GM12878 (cell line): ENCODE results near the gene CHERP. TPM values are rescaled to one million over a fixed set of nuclear protein-coding genes. Genes with fewer than 3 reads are reported as not detected.

Source experiments
- ATAC-seq: fragments of 200-7000 bp; cut with Tn5 transposase; 3 replicates; pipeline ENCODE4 v1.9.1; 2020; ENCODE audit warnings: mild to moderate bottlenecking, moderate library complexity
- BruUV-seq: library from RNA; stranded (reverse); fragments of 400-500 nt; replicated peaks from 2 replicates; lab custom pipeline; 2021; lab: Mats Ljungman, UMichigan
- CTCF ChIA-PET: fragments of 300-600 bp; sonication (Branson Sonifier 250); formaldehyde crosslinking; extraction: SDS; loops from one replicate; lab custom pipeline; 2021; ENCODE audit warnings: inconsistent platforms; lab: Yijun Ruan, JAX
- POLR2A ChIA-PET: fragments of 350-600 bp; formaldehyde crosslinking; extraction: SDS; loops from one replicate; lab custom pipeline; 2021; ENCODE audit warnings: inconsistent platforms; lab: Charles Lee
- RAD21 ChIA-PET: fragments of 300-600 bp; sonication (Branson Sonifier 250); formaldehyde crosslinking; loops from one replicate; lab custom pipeline; 2023; ENCODE audit warnings: antibody characterized with exemption; ENCODE audit not compliant: unreplicated experiment; lab: Charles Lee
- SMC1A ChIA-PET: fragments of 300-600 bp; sonication (Branson Sonifier 250); formaldehyde crosslinking; loops from one replicate; lab custom pipeline; 2023; ENCODE audit not compliant: unreplicated experiment, uncharacterized antibody; lab: Charles Lee
- DNase-seq: peaks from one replicate; pipeline ENCODE4 v3.0.0-alpha.2; 2011; ENCODE audit warnings: low read depth, low spot score
- FAIRE-seq: peaks from 3 replicates; lab custom pipeline; 2011; peaks lifted over from hg19 to GRCh38; lab: Jason Lieb, UNC
- H2AFZ ChIP-seq: 2 replicates; pipeline ENCODE4 v1.6.0; 2011; ENCODE audit warnings: low read depth, low read length, control low read depth; ENCODE audit not compliant: control insufficient read depth
- H3K27ac ChIP-seq: 2 replicates; pipeline ENCODE4 v1.5.1; 2011; ENCODE audit warnings: control low read depth; ENCODE audit not compliant: control insufficient read depth, insufficient read depth
- H3K27me3 ChIP-seq, 2 experiments: replicated peaks in 1 of 2; 2 replicates each; pipeline versions ENCODE4 v1.6.0 to v1.6.1; 2011; ENCODE audit warnings: low read length in 1 of 2; ENCODE audit not compliant: control insufficient read depth in 2 of 2, insufficient read depth in 2 of 2
- H3K36me3 ChIP-seq, 2 experiments: 2 replicates each; pipeline ENCODE4 v1.5.1; 2011; ENCODE audit warnings: low read length in 1 of 2; ENCODE audit not compliant: control insufficient read depth in 2 of 2, insufficient read depth in 2 of 2
- H3K4me1 ChIP-seq: 2 replicates; pipeline ENCODE4 v1.6.1; 2011; ENCODE audit warnings: mild to moderate bottlenecking, low read length, moderate library complexity, mixed read lengths; ENCODE audit not compliant: control insufficient read depth, insufficient read depth
- H3K4me2 ChIP-seq: 2 replicates; pipeline ENCODE4 v1.6.0; 2011; ENCODE audit warnings: control low read depth; ENCODE audit not compliant: control insufficient read depth, insufficient read depth
- H3K4me3 ChIP-seq: fragments of 200-600 bp; sonication (generic); 2 replicates; pipeline ENCODE4 v1.5.1; 2016
- H3K79me2 ChIP-seq: 2 replicates; pipeline ENCODE4 v1.6.0; 2011; ENCODE audit warnings: low read length; ENCODE audit not compliant: control insufficient read depth, insufficient read depth
- H3K9ac ChIP-seq: 2 replicates; pipeline ENCODE4 v1.8.0; 2011; ENCODE audit warnings: low read length, control low read depth, mixed read lengths; ENCODE audit not compliant: control insufficient read depth, insufficient read depth
- H3K9me3 ChIP-seq: replicated peaks from 3 replicates; pipeline ENCODE4 v1.5.1; 2011; ENCODE audit warnings: mild to moderate bottlenecking, low read length; ENCODE audit not compliant: control insufficient read depth, insufficient read depth
- H4K20me1 ChIP-seq: 2 replicates; pipeline ENCODE4 v1.6.0; 2011; ENCODE audit not compliant: control insufficient read depth, insufficient read depth
- JUNB ChIP-seq: IDR thresholded peaks from 2 replicates; pipeline ENCODE4 v1.6.1; 2016; ENCODE audit warnings: antibody characterized with exemption, mild to moderate bottlenecking
- NR2C2 ChIP-seq: IDR thresholded peaks from 2 replicates; pipeline ENCODE4 v1.6.1; 2011; ENCODE audit warnings: borderline replicate concordance, low read depth; ENCODE audit not compliant: control insufficient read depth, insufficient read length
- POLR2A ChIP-seq: IDR thresholded peaks from 2 replicates; pipeline ENCODE4 v1.6.1; 2011; ENCODE audit warnings: low read depth, mild to moderate bottlenecking, low read length
- POLR2AphosphoS5 ChIP-seq: IDR thresholded peaks from 2 replicates; pipeline ENCODE4 v1.6.1; 2011; ENCODE audit warnings: mild to moderate bottlenecking, low read length, inconsistent platforms
- ZNF217 ChIP-seq: fragments of 450-650 bp; IDR thresholded peaks from 2 replicates; pipeline ENCODE4 v1.6.1; 2017; ENCODE audit warnings: antibody characterized with exemption, mild to moderate bottlenecking
- WGBS: methylation state at CpG from one replicate; pipeline ENCODE4 v1.1.6; 2016; ENCODE audit warnings: low lambda C conversion rate; ENCODE audit not compliant: insufficient replicate concordance, insufficient coverage; ENCODE audit errors: missing lambda C conversion rate; 5-methylcytosine and 5-hydroxymethylcytosine counted together
- in situ Hi-C: fragments of 300-500 bp; cut with MboI; formaldehyde crosslinking; loops from 9 replicates; pipeline ENCODE4 v1.14.3; 2018; ENCODE audit warnings: mixed read lengths
- intact Hi-C: fragments of 100-400 bp; cut with micrococcal nuclease; formaldehyde crosslinking; loops from one replicate; pipeline ENCODE4 v1.14.2; 2022; ENCODE audit not compliant: unreplicated experiment
- polyA plus RNA-seq, 11 experiments: library from polyadenylated mRNA; depleted of rRNA in 4 of 11; unstranded in 6 of 11; stranded (reverse) in 5 of 11; fragments of >200 nt; fragmentation: Nextera tagmentation in 4 of 11; fragmentation: Illumina TruSeq in 1 of 11; extraction: Ambion mirVana in 4 of 11; extraction: Trizol in 1 of 11; gene quantifications; 1 replicate in 1 of 11; 2 replicates in 10 of 11; pipeline versions ENCODE4 v1.2.1 to v1.2.3, GENCODE V29; 2011 to 2016; ENCODE audit warnings: inconsistent platforms in 2 of 11, missing spikeins in 2 of 11, low read depth in 1 of 11
- total RNA-seq, 4 experiments: library from RNA; depleted of rRNA in 3 of 4; stranded (reverse); fragments of >200 nt in 3 of 4; fragmentation: Illumina TruSeq in 1 of 4; extraction: Trizol in 1 of 4; gene quantifications; 2 replicates each; pipeline versions ENCODE4 v1.2.1 to v1.2.3, GENCODE V29; 2013 to 2021
- TF ChIP-seq, protein P1 (sequence below): fragments of 450-650 bp; IDR thresholded peaks from 2 replicates; pipeline ENCODE4 v1.6.1; 2018; ENCODE audit warnings: mild to moderate bottlenecking, low read depth, moderate library complexity; ENCODE audit not compliant: partially characterized antibody

The CHERP gene
- total and polyA plus RNA-seq, 10 of the 15 experiments (the other 5 are each of a cell fraction or from before 2014, with no cell fraction given) = 0.66 to 65.3 (median 12.2) TPM

DNA sequence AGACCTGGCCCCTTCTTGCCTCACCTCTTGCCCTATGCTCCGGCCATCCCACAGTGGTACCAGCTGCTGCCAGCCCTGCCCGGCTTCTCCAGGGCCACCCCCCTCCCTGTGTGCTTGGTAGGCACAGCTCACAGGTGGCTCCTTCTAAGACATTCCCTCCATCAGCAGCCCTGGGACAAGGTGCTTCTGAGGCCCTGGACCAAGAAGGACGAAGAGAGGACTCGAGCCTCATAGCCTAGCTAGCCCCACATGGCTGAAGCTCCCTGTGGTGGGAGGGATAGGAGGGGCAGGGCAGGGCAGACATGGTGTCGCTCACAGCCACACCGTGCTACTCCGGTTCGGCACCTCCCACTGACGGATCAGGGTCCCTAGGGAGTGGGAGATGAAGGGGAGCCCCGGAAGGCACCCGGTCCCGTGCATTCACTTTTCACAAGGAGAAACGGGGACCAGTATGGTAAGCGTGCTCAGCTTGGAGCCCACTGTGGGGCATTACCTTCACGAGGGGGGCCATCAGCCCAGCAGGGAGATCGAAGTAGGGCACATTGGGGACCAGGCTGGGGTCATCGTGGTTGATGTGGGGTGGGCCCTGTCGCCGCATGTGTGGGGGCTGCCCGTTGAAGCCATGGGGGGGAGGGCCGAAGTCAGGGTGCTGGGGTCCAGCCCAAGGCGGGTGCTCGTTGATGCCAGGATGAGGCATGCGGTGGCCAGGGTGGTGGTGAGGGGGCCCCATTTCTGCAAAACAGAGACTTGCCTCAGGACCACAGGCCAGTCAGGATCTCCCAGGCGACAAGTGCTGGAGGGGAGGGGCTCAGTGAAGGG is 19.5 kb downstream of the CHERP start:
- FAIRE-seq = no peak
- no peak overlapping the region for H3K9ac ChIP-seq
- H2AFZ ChIP-seq = no peak overlapping the region
- SMC1A ChIA-PET = interaction anchor here (1.1 kb wide), 1 partner anchor 7 kb away, joined by 3 read pairs; no protein-coding TSS in a partner anchor
- POLR2A ChIA-PET = interaction anchor here (0.5 kb wide), 1 partner anchor 537 kb away, joined by 4 read pairs; no protein-coding TSS in a partner anchor
- H3K4me3 ChIP-seq = no peak overlapping the region
- no peaks in the 10 kb centered on the region for H4K20me1 ChIP-seq
- in situ Hi-C loops (no loop called here), intact Hi-C loops (no loop called here)
- DNase-seq = no peak
- RAD21 ChIA-PET = no interaction called here
- CTCF ChIA-PET = interaction anchor here (0.6 kb wide), 1 partner anchor 8 kb away, joined by 3 read pairs; no protein-coding TSS in a partner anchor
- TF ChIP-seq POLR2A (peak; percentile 49; the same call in 1 of the 2 replicates), ZNF217 (no peak)
- H3K27me3 ChIP-seq = no peaks in the 10 kb centered on the region
- no TSS peak for BruUV-seq
- H3K36me3 ChIP-seq = peaks cover 33 to 69% of the 10 kb centered on the region in 2 experiments
- H3K4me2 ChIP-seq = no peak overlapping the region
- ATAC-seq = no peak
- no peaks in the 10 kb centered on the region for H3K9me3 ChIP-seq
- no peaks in the 10 kb centered on the region for H3K4me1 ChIP-seq
- no peaks in the 10 kb centered on the region for H3K79me2 ChIP-seq
- WGBS = 95% methylated on average over 25 of the region's 25 CpGs
- H3K27ac ChIP-seq = no peak overlapping the region

DNA sequence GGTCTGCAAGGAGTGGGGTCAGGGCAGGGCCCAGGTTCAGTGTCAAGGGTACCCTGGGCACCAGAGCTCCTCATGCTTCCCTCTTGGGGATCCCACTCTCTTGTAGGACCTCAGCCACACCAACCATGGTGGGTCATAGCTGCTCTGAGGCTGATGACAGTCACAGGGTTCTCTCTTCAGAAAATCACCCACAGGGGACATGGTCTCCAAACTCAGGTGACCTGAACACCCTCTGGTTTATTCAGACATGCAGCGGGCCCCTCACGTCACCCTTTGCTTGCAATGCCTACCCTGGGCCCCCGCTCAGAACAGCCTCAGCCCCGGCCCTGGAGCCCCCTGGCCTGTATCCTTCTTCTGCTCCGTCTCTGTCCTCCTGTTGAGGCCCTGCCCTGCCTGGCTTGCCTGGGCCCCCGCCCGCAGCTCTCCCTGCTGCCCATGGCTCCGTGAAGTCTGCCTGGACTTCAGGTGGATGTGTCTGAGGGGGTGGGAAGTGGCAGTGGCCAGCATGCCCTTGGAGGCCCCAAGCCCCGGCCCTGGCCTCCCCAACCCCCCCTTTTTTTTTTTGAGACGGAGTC is 20.4 kb downstream of the CHERP start:
- Histone ChIP-seq H3K27ac (no peak overlapping the region), H3K79me2 (no peaks in the 10 kb centered on the region), H3K9ac (no peak overlapping the region), H3K4me2 (no peak overlapping the region), H3K9me3 (no peaks in the 10 kb centered on the region), H3K27me3 (no peaks in the 10 kb centered on the region)
- ChIA-PET SMC1A (no interaction called here), RAD21 (no interaction called here), CTCF (no interaction called here)
- DNase-seq = no peak
- WGBS = 98% methylated on average over 7 of the region's 10 CpGs
- BruUV-seq = no TSS peak
- TF ChIP-seq NR2C2 = no peak
- TF ChIP-seq, protein P1, sequence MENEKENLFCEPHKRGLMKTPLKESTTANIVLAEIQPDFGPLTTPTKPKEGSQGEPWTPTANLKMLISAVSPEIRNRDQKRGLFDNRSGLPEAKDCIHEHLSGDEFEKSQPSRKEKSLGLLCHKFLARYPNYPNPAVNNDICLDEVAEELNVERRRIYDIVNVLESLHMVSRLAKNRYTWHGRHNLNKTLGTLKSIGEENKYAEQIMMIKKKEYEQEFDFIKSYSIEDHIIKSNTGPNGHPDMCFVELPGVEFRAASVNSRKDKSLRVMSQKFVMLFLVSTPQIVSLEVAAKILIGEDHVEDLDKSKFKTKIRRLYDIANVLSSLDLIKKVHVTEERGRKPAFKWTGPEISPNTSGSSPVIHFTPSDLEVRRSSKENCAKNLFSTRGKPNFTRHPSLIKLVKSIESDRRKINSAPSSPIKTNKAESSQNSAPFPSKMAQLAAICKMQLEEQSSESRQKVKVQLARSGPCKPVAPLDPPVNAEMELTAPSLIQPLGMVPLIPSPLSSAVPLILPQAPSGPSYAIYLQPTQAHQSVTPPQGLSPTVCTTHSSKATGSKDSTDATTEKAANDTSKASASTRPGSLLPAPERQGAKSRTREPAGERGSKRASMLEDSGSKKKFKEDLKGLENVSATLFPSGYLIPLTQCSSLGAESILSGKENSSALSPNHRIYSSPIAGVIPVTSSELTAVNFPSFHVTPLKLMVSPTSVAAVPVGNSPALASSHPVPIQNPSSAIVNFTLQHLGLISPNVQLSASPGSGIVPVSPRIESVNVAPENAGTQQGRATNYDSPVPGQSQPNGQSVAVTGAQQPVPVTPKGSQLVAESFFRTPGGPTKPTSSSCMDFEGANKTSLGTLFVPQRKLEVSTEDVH = no peak
- 0 out of 2 replicates have a peak, but pooled peaks have one; percentile 5 for TF ChIP-seq POLR2AphosphoS5
- no peak for TF ChIP-seq JUNB
- TF ChIP-seq, all 136 proteins: peak for 1
- ATAC-seq (no peak), FAIRE-seq (no peak)
- H3K4me1 ChIP-seq = no peaks in the 10 kb centered on the region
- no peaks in the 10 kb centered on the region for H4K20me1 ChIP-seq
- in situ Hi-C loops = no loop called here
- intact Hi-C loops = no loop called here
- POLR2A ChIA-PET = no interaction called here
- H2AFZ ChIP-seq = no peak overlapping the region
- no peak overlapping the region for H3K4me3 ChIP-seq
- peaks cover 28 to 71% of the 10 kb centered on the region in 2 experiments for H3K36me3 ChIP-seq
